Psoas muscle (tissue), 8 donors: Measurements from ENCODE around the gene TBXT. TPM values are rescaled to one million over a fixed set of nuclear protein-coding genes. Genes with fewer than 3 reads are reported as not detected.

Source experiments
- ATAC-seq, 4 donors: fragments of 200-7000 bp; cut with Tn5 transposase; one replicate each; pipeline ENCODE4 v1.9.1; 2020; ENCODE audit warnings: moderate library complexity in 3 of 4, mild to moderate bottlenecking in 2 of 4
- DNase-seq, 2 donors: peaks; one replicate each; pipeline ENCODE4 v3.0.0-alpha.2; 2020
- H3K27ac ChIP-seq: fragments of 200-600 bp; one replicate; pipeline ENCODE4 v1.8.0; 2022
- H3K27me3 ChIP-seq, 3 donors: fragments of 200-600 bp in 1 of 3; one replicate each; pipeline versions ENCODE4 v1.6.1 to v1.8.0; 2013 to 2022; ENCODE audit warnings: low read length in 2 of 3, mild to moderate bottlenecking in 2 of 3, moderate library complexity in 1 of 3; ENCODE audit not compliant: insufficient read depth in 3 of 3
- H3K36me3 ChIP-seq, 2 donors: fragments of 200-600 bp in 1 of 2; one replicate each; pipeline versions ENCODE4 v1.6.1 to v1.8.0; 2013 to 2022; ENCODE audit warnings: low read depth in 1 of 2, mild to moderate bottlenecking in 1 of 2, moderate library complexity in 1 of 2; ENCODE audit not compliant: insufficient read depth in 1 of 2
- H3K4me1 ChIP-seq: fragments of 200-600 bp; one replicate; pipeline ENCODE4 v1.8.0; 2022
- H3K4me3 ChIP-seq: fragments of 200-600 bp; one replicate; pipeline ENCODE4 v1.8.0; 2022; ENCODE audit warnings: mild to moderate bottlenecking
- H3K9me3 ChIP-seq: fragments of 200-600 bp; one replicate; pipeline ENCODE4 v1.8.0; 2022
- CTCF ChIP-seq: fragments of 200-600 bp; IDR thresholded peaks from one replicate; pipeline ENCODE4 v1.8.0; 2022; ENCODE audit warnings: antibody characterized with exemption
- WGBS, 3 donors: extraction: QIAGEN DNeasy Blood & Tissue Kit; methylation state at CpG; one replicate each; pipeline versions ENCODE4 v1.1.6 to v1.1.7; 2013; 5-methylcytosine and 5-hydroxymethylcytosine counted together
- intact Hi-C, 2 donors: fragments of 100-400 bp; cut with DNase I; formaldehyde crosslinking; loops; one replicate each; pipeline versions ENCODE4 v1.11.0 to v1.14.2; 2022
- polyA plus RNA-seq, 3 donors: library from polyadenylated mRNA; stranded (reverse); fragments of 200-250 nt; gene quantifications; one replicate each; pipeline ENCODE4 v1.2.3, GENCODE V29; 2013
- total RNA-seq, 4 donors: library from RNA; stranded (reverse); fragmentation: NEBNext Ultra II Directional in 2 of 4; extraction: Animal tissue kit (Norgen Biotek cat#: 25700) in 2 of 4; gene quantifications; one replicate each; pipeline versions ENCODE4 v1.2.1 to v1.2.4, GENCODE V29; 2021 to 2023
- donor health status: healthy with polysubstance abuse.
- donor health status: DM: no; HTN: no; CAD: no; lungs with moderate emphysema.
- donor health status: Bipolar disorder and iron deficiency.
- donor health status: healthy.
- donor health status: DM: yes; HTN: yes; CAD: no.
- donor health status: DM: no; HTN: no; CAD: no.
- donor health status: DM: no; HTN: no; CAD: no.
- donor health status: DM: yes; HTN: yes; CAD: no.

TBXT gene
- total and polyA plus RNA-seq, 7 donors: not detected

- WGBS, 3 donors: 1% methylated on average over 39 to 44 of the region's 44 CpGs
- TF ChIP-seq CTCF: no peak
- intact Hi-C loops: no loop called here
- no peak for ATAC-seq
- Histone ChIP-seq H3K27me3 (peaks cover 8 to 93% (median 36%) of the 10 kb centered on the region in 3 donors), H3K4me1 (peaks cover 7% of the 10 kb centered on the region), H3K9me3 (no peaks in the 10 kb centered on the region), H3K27ac (no peak overlapping the region), H3K4me3 (peak overlapping the region; percentile 44), H3K36me3 (no peaks in the 10 kb centered on the region)
- DNase-seq: no peak
These were observed 356 bp downstream of the TBXT start for GRCh38 chr6:166167258-166167731.

GRCh38 chr6:166166314-166167257 is 1.1 kb downstream of the TBXT start:
- intact Hi-C loops: no loop called here

GRCh38 chr6:166165558-166166313 is 1.9 kb downstream of the TBXT start:
- TF ChIP-seq CTCF: no peak
- Histone ChIP-seq H3K4me3 (no peak overlapping the region), H3K36me3 (no peaks in the 10 kb centered on the region), H3K4me1 (peaks cover 7% of the 10 kb centered on the region), H3K27me3 (peaks cover 8 to 85% (median 36%) of the 10 kb centered on the region in 3 donors), H3K27ac (no peak overlapping the region), H3K9me3 (no peaks in the 10 kb centered on the region)
- ATAC-seq (no peak), DNase-seq (no peak)
- WGBS, 3 donors: 9 to 11% (median 10%) methylated on average over 23 of the region's 23 CpGs
- intact Hi-C loops: no loop called here

More at GRCh38 chr6:166166314-166167257, 1.1 kb downstream of the TBXT start:
- no peak overlapping the region for H3K4me3 ChIP-seq
- ATAC-seq (no peak), DNase-seq (no peak)
- 1 to 2% (median 2%) methylated on average over 57 to 63 of the region's 63 CpGs for WGBS, 3 donors
- peaks cover 8 to 93% (median 36%) of the 10 kb centered on the region in 3 donors for H3K27me3 ChIP-seq
- peaks cover 7% of the 10 kb centered on the region for H3K4me1 ChIP-seq
- no peaks in the 10 kb centered on the region for H3K36me3 ChIP-seq
- no peak for TF ChIP-seq CTCF
- H3K9me3 ChIP-seq: no peaks in the 10 kb centered on the region
- H3K27ac ChIP-seq: no peak overlapping the region

GRCh38 chr6:166162599-166163342 is 4.9 kb downstream of the TBXT start:
- H3K4me3 ChIP-seq: no peak overlapping the region
- no peak for DNase-seq
- peaks cover 3% of the 10 kb centered on the region for H3K4me1 ChIP-seq
- H3K36me3 ChIP-seq: no peaks in the 10 kb centered on the region
- no peaks in the 10 kb centered on the region for H3K9me3 ChIP-seq
- 40 to 50% (median 50%) methylated on average over 1 of the region's 1 CpG for WGBS, 3 donors
- no peak overlapping the region for H3K27ac ChIP-seq
- intact Hi-C loops: no loop called here
- no peak for TF ChIP-seq CTCF
- ATAC-seq: no peak
- H3K27me3 ChIP-seq: peaks cover 0 to 55% (median 25%) of the 10 kb centered on the region in 3 donors
